NOMO-1 treated with dmso at 0.1 percent for 144 hours (cell line): ENCODE measurements around the gene MRPS22.
"Not testable (repeated sequence)": the region's sequence is repeated elsewhere in the genome, so short reads cannot be mapped to it uniquely, and the experiment has no call there.

Experiments used
- DNase-seq: peaks from one replicate; lab custom pipeline; 2025; ENCODE audit not compliant: unreplicated experiment; lab: John Stamatoyannopoulos, UW

Gene MRPS22

GRCh38 chr3:139334675-139335074 lies 9.1 kb upstream of the MRPS22 start:
- not testable (repeated sequence) for DNase-seq

- no peak for DNase-seq
Measured at GRCh38 chr3:139338405-139338804, 5.4 kb upstream of the MRPS22 start.

- DNase-seq: peak; percentile 6
Measured at GRCh38 chr3:139339219-139339906, 4.5 kb upstream of the MRPS22 start.

GRCh38 chr3:139340784-139341183 lies 3.0 kb upstream of the MRPS22 start:
- DNase-seq: no peak

- DNase-seq: no peak
Measured at GRCh38 chr3:139342054-139342453, 1.8 kb upstream of the MRPS22 start.

GRCh38 chr3:139346771-139347170 lies 3.0 kb downstream of the MRPS22 start:
- DNase-seq: no peak

GRCh38 chr3:139353920-139354556 lies 10.2 kb downstream of the MRPS22 start:
- no peak for DNase-seq

- DNase-seq: no peak
Measured at GRCh38 chr3:139354661-139355060, 10.8 kb downstream of the MRPS22 start.

- no peak for DNase-seq
Measured at GRCh38 chr3:139355476-139355875, 11.7 kb downstream of the MRPS22 start.

- no peak for DNase-seq
Measured at GRCh38 chr3:139355891-139356290, 12.1 kb downstream of the MRPS22 start.

- DNase-seq: no peak
Measured at GRCh38 chr3:139357899-139358298, 14.1 kb downstream of the MRPS22 start.

- DNase-seq: no peak
Measured at GRCh38 chr3:139358841-139359562, 15.2 kb downstream of the MRPS22 start.

- DNase-seq: no peak
Measured at GRCh38 chr3:139361276-139361675, 17.5 kb downstream of the MRPS22 start.

- DNase-seq: no peak
Measured at GRCh38 chr3:139364549-139364948, 20.7 kb downstream of the MRPS22 start.

GRCh38 chr3:139374099-139374498 lies 30.3 kb downstream of the MRPS22 start:
- DNase-seq: no peak

GRCh38 chr3:139377378-139377777 lies 33.6 kb downstream of the MRPS22 start:
- no peak for DNase-seq

- DNase-seq: no peak
Measured at GRCh38 chr3:139378587-139379241, 34.9 kb downstream of the MRPS22 start.

- no peak for DNase-seq
Measured at GRCh38 chr3:139380575-139380974, 36.8 kb downstream of the MRPS22 start.

- DNase-seq: not testable (repeated sequence)
Measured at GRCh38 chr3:139382291-139382690, 38.5 kb downstream of the MRPS22 start.

- no peak for DNase-seq
Measured at GRCh38 chr3:139388077-139388476, 44.3 kb downstream of the MRPS22 start.

GRCh38 chr3:139388821-139389551 lies 45.2 kb downstream of the MRPS22 start:
- no peak for DNase-seq
